GM21786 (cell line): ENCODE results near the gene CISD3.

Experiments used
- ATAC-seq: cut with Tn5 transposase; IDR thresholded peaks from one replicate; pipeline ENCODE4 v1.9.1; 2021; ENCODE audit not compliant: unreplicated experiment

Gene CISD3

DNA sequence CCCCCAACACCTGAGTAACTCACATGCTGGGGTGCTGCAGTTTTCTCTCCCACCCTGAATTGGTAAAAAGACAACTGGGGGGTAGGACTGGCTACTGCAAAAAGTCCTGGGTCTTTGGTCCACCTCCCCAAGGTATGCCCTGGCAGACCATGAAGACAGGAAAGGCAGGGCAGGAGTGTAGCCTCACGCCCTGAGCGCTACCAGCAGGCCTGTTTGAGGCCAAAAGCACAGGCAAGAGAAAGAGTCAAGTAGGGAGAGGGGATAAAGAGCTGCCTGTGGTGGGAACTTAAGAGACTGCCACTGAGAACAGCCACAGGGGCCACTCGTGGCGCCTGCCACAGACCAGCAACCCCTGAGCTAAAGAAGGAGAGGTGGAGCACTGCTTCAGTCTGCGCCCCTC lies 36.2 kb downstream of the CISD3 start:
- ATAC-seq = no peak

DNA sequence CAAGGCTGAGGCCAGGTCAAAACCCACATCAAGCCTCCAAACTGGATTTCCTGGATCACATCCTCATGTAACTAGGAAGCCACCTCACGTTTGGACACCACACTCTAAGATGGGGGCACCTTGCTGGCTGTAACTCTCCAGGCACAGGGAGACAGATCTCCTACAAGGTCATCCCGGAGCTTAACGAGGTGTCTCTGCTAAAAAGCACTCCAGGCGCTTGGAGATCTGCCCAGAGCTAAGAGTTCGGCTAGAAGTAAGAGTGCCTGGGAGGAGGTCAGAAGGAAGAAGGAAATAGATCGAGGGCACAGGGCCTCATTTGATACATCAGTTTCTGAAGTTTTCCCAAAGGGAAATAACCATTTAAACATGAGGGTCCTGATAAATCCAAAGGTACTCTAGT lies 38.3 kb downstream of the CISD3 start:
- no peak for ATAC-seq

DNA sequence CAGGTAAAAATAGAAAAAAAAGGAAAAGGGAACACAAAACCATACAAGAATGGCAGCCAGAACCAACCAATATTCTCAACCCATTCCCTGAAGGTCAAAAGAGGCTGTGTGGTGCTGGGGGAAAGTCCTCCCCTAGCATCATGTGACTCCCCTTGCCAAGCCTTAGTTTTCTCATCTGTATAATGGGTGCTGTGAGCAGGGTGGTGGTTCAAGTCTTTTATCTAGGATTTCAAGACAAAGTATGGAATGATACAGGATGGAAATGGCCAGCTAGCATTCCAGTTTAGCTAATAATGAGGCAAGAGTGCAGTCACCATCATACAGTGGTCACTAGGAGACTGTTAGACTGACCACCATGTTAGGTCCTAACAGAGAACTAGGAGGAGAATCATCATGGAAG lies 43.1 kb downstream of the CISD3 start:
- ATAC-seq = no peak

DNA sequence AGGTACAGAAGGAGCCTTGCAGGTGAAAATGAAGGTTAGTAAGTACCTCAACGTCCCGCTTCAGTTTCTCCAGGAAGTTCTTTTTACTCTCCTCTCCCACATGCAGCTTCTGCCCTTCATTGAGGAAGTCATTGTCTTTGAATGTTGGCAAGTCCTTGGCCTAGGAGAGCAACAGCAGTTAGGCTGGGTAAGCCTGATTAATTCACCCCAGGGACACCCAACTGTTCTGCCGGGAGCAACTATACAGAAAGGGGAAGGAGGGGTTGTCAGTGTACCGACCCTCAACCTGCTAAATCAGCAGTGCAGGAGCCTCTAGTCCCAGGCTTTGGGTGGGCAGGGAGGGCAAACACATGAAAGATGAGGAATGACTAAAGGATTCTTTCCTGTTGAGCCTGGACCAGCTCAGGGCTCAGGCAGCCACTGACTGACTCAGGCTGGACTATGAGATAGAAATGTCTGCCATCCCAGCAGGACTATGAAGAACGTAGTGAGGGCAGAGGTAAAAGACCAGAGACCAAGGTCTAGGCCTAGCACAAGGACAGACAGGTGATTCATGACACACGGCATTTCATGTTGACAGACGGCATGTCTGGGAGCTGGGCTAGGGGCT lies 47.6 kb downstream of the CISD3 start:
- no peak for ATAC-seq

DNA sequence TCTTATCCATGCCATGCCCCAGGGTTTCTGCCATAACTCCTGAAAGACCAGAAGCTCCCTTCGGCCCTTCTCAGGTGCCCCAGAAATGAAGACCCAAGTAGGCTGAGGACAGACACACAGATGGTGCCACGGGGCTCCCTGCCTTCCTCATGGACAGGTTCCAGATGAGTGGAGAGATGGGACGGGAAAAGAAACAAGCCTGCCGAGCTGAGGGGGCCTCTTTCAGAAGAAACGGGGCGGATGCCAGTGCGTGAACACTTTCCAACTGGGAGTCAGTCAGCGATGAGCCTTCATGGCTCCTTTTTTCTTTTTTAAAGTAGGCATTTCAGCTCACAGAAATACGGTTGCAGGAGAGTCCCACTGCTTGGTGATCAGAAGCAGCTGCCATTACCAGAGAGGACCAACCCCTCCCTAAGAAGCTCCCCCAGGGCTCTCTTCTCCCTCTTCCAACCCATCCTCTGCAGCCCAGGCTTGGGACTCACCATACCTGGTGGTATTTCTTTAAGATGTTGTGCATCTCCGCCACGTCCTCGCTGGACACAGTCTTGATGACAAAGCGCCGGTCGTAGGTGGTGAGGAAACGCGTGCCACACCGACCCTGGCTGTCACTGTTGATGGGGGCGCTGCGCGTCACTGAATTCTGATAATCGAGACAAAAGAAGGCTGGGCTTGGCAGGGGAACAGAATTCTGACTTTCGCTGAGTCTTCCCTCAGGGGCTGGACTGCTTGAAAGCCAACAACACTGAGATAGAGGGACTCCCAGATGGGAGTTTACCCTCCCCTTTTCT lies 50.0 kb downstream of the CISD3 start:
- ATAC-seq = no peak

DNA sequence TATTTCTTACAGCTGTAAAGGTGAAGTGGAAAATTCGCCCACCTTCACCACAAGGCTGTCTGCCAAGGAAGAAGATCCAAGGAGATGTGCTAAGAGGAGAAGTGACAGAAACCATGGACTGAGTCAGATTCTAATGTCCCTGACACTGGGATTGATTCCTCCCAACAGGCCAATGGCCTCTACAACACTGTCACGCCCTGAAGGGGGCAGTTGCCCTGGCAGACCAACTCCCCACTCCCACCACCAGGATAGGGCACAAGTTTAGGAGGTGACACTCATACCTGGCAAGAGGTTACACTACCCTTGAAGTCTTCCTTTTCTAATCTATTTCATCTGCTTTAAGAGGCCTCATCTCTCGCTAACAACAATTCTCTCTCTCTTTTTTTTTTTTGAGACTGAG lies 53.1 kb downstream of the CISD3 start:
- no peak for ATAC-seq
